AG08395 (cell line): ENCODE results near the gene BCR.

Source experiments
- DNase-seq: peaks from one replicate; pipeline ENCODE4 v3.0.0; 2012; ENCODE audit warnings: mixed read lengths, low spot score

The BCR gene

GRCh38 chr22:23262518-23263332 lies 82.4 kb downstream of the BCR start:
- DNase-seq, result no peak

- no peak for DNase-seq
Observed at GRCh38 chr22:23263651-23264555, 83.6 kb downstream of the BCR start.

- DNase-seq, result no peak
Observed at GRCh38 chr22:23264610-23265367, 84.5 kb downstream of the BCR start.

- no peak for DNase-seq
Observed at GRCh38 chr22:23265368-23265700, 85.0 kb downstream of the BCR start.

GRCh38 chr22:23266780-23267179 lies 86.5 kb downstream of the BCR start:
- no peak for DNase-seq

GRCh38 chr22:23267226-23268043 lies 87.1 kb downstream of the BCR start:
- no peak for DNase-seq

- no peak for DNase-seq
Observed at GRCh38 chr22:23268139-23268712, 87.9 kb downstream of the BCR start.

- DNase-seq, result no peak
Observed at GRCh38 chr22:23268877-23269276, 88.6 kb downstream of the BCR start.

- no peak for DNase-seq
Observed at GRCh38 chr22:23269441-23270211, 89.3 kb downstream of the BCR start.

GRCh38 chr22:23270212-23270733 lies 90.0 kb downstream of the BCR start:
- DNase-seq, result no peak

GRCh38 chr22:23270798-23271596 lies 90.7 kb downstream of the BCR start:
- DNase-seq, result no peak

- DNase-seq, result no peak
Observed at GRCh38 chr22:23271597-23271908, 91.2 kb downstream of the BCR start.

- DNase-seq, result no peak
Observed at GRCh38 chr22:23272371-23272770, 92.1 kb downstream of the BCR start.

GRCh38 chr22:23272834-23273233 lies 92.5 kb downstream of the BCR start:
- DNase-seq, result no peak

GRCh38 chr22:23273445-23274145 lies 93.3 kb downstream of the BCR start:
- DNase-seq, result no peak

- DNase-seq, result no peak
Observed at GRCh38 chr22:23274146-23274526, 93.8 kb downstream of the BCR start.

GRCh38 chr22:23274891-23275694 lies 94.8 kb downstream of the BCR start:
- no peak for DNase-seq

- no peak for DNase-seq
Observed at GRCh38 chr22:23275751-23276150, 95.4 kb downstream of the BCR start.
